Heart left ventricle (tissue), 16 donors: ENCODE measurements around the gene LAMA2. TPM values are rescaled to one million over a fixed set of nuclear protein-coding genes. Genes with fewer than 3 reads are reported as not detected.
A peak's percentile ranks its signal among the peaks of the same experiment; 100 is the strongest.

Experiments
- ATAC-seq, 4 donors: fragments of 200-7000 bp; cut with Tn5 transposase; one replicate each; pipeline ENCODE4 v1.9.1; 2020 to 2022; ENCODE audit warnings: moderate library complexity in 4 of 4, mild to moderate bottlenecking in 3 of 4, moderate number of reproducible peaks in 1 of 4
- DNase-seq, 5 donors: peaks; one replicate each; pipeline ENCODE4 v3.0.0-alpha.2; 2020
- H3K27ac ChIP-seq, 12 donors: fragments of 200-600 bp; sonication (generic) in 4 of 12; one replicate each; pipeline versions ENCODE4 v1.5.0 to v1.8.0; 2016 to 2022; ENCODE audit warnings: mild to moderate bottlenecking in 2 of 12
- H3K27me3 ChIP-seq, 9 donors: fragments of 200-600 bp; sonication (generic) in 2 of 9; one replicate each; pipeline versions ENCODE4 v1.5.1 to v1.8.0; 2016 to 2022; ENCODE audit warnings: mild to moderate bottlenecking in 3 of 9
- H3K36me3 ChIP-seq, 9 donors: fragments of 200-600 bp; sonication (generic) in 2 of 9; one replicate each; pipeline versions ENCODE4 v1.5.0 to v1.8.0; 2018 to 2022; ENCODE audit warnings: mild to moderate bottlenecking in 2 of 9
- H3K4me1 ChIP-seq, 12 donors: fragments of 200-600 bp; sonication (generic) in 4 of 12; one replicate each; pipeline versions ENCODE4 v1.5.0 to v1.8.0; 2016 to 2022; ENCODE audit warnings: mild to moderate bottlenecking in 3 of 12
- H3K4me3 ChIP-seq, 12 donors: fragments of 200-600 bp; sonication (generic) in 4 of 12; one replicate each; pipeline versions ENCODE4 v1.5.0 to v1.8.0; 2017 to 2022; ENCODE audit warnings: mild to moderate bottlenecking in 9 of 12, moderate library complexity in 4 of 12
- H3K9me3 ChIP-seq, 12 donors: fragments of 200-600 bp; sonication (generic) in 4 of 12; one replicate each; pipeline versions ENCODE4 v1.5.0 to v1.8.0; 2016 to 2022; ENCODE audit warnings: mild to moderate bottlenecking in 1 of 12
- CTCF ChIP-seq, 12 donors: fragments of 200-600 bp; sonication (generic) in 4 of 12; IDR thresholded peaks; one replicate each; pipeline versions ENCODE4 v1.5.0 to v1.8.0; 2018 to 2022; ENCODE audit warnings: antibody characterized with exemption in 12 of 12, mild to moderate bottlenecking in 5 of 12
- POLR2A ChIP-seq, 2 donors: fragments of 450-650 bp; IDR thresholded peaks; one replicate each; pipeline ENCODE4 v1.6.1; 2017; ENCODE audit warnings: antibody characterized with exemption in 2 of 2, mild to moderate bottlenecking in 2 of 2, moderate library complexity in 2 of 2
- WGBS, 4 donors: extraction: QIAGEN DNeasy Blood & Tissue Kit in 2 of 4; methylation state at CpG; one replicate each; pipeline versions ENCODE4 v1.1.5 to v1.1.7; 2013 to 2018; 5-methylcytosine and 5-hydroxymethylcytosine counted together
- intact Hi-C, 10 donors: fragments of 100-400 bp; cut with DNase I; formaldehyde crosslinking; loops; one replicate each; pipeline versions ENCODE4 v1.11.1 to v1.14.2; 2022
- polyA plus RNA-seq, 2 donors: library from polyadenylated mRNA; stranded (reverse); fragments of 200-250 nt; gene quantifications; one replicate each; pipeline ENCODE4 v1.2.3, GENCODE V29; 2013
- total RNA-seq, 9 donors: library from RNA; depleted of rRNA in 2 of 9; stranded (reverse); fragments of >200 nt in 2 of 9; fragmentation: NEBNext Ultra II Directional in 3 of 9; extraction: Animal tissue kit (Norgen Biotek cat#: 25700) in 3 of 9; gene quantifications; one replicate each; pipeline versions ENCODE4 v1.1.0 to v1.2.4, GENCODE V29; 2016 to 2023
- donor health status: ischemic (EF 13 %, LVEDD 7.1; RV severe dilation, severe dysfunction).
- donor health status: healthy with polysubstance abuse.
- donor health status: DM: no; HTN: yes; CAD: no.
- donor health status: DM: no; HTN: no; CAD: no.
- donor health status: ischemic (EF 25% LVEDD 6.9; RV normal size, moderate dysfunction).
- donor health status: ischemic (EF 25% LVEDD 5.7; RV mildly dilated, moderate dysfunction).
- donor health status: healthy.
- donor health status: DM: yes; HTN: yes; CAD: no.
- donor health status: ischemic (EF 35%, LVEDD 5.7; RV mildly dilated, moderate dysfunction).
- donor health status: nonischemic (EF 11% LVEDD 7.7; RV severe dilation, severe dysfunction).
- donor health status: DM: yes; HTN: yes; CAD: no.
- donor health status: PGD.
- donor health status: ischemic (EF 29% LVEDD 5.4; RV normal size, mild dysfunction).
- donor health status: nonischemic (EF 23%, LVEDD 6.1; RV moderate dilation, normal function).

Gene LAMA2
- total and polyA plus RNA-seq, 11 donors = 34.8 to 299 (median 206) TPM

DNA sequence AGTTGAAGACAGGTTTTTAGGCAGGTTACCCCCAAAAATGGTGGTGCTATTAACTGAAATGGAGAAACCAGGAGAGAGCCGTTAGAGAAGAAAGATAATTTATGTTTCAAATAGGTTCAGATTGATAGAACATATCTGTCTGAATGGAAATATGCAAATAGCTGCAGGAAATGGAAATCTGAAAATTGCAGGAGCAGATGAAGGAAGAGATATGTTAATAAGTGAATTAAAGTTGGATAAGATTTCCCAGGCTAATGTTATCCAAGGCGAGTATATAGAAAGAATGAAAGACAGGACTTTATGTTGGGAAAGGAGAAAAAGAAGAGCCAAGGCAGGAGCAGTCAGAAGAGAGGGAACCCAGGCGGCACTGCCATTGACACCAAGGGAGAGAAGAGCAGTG, 461.4 kb downstream of the LAMA2 start:
- Histone ChIP-seq H3K4me3 (no peak overlapping the region), H3K36me3 (peaks cover 0 to 62% (median 3%) of the 10 kb centered on the region in 9 donors), H3K4me1 (peaks cover 0 to 38% (median 12%) of the 10 kb centered on the region in 12 donors), H3K27me3 (no peaks in the 10 kb centered on the region), H3K9me3 (no peaks in the 10 kb centered on the region), H3K27ac (peak overlapping the region in 1 of 12 donors; percentile 31)
- ATAC-seq = no peak
- no peak for DNase-seq
- 86 to 92% (median 88%) methylated on average over 3 of the region's 3 CpGs for WGBS, 4 donors
- TF ChIP-seq CTCF (IDR thresholded peaks at IDR 0.05) = no peak
- TF ChIP-seq POLR2A (IDR thresholded peaks at IDR 0.05) = no peak
- intact Hi-C loops = no loop called here

- Histone ChIP-seq H3K4me1 (peaks cover 0 to 40% (median 13%) of the 10 kb centered on the region in 12 donors), H3K9me3 (no peaks in the 10 kb centered on the region), H3K27ac (peak overlapping the region in 9 of 12 donors; percentile 24 to 74 (median 47)), H3K36me3 (peaks cover 0 to 76% (median 9%) of the 10 kb centered on the region in 9 donors), H3K27me3 (no peaks in the 10 kb centered on the region), H3K4me3 (no peak overlapping the region)
- WGBS, 4 donors = 40 to 63% (median 55%) methylated on average over 2 of the region's 2 CpGs
- no peak for DNase-seq
- TF ChIP-seq POLR2A (IDR thresholded peaks at IDR 0.05) (no peak), CTCF (IDR thresholded peaks at IDR 0.05) (no peak)
- ATAC-seq = no peak
- intact Hi-C loops = no loop called here
These were observed 463.0 kb downstream of the LAMA2 start for GRCh38 chr6:129345890-129346289.

GRCh38 chr6:129346964-129347363, 464.0 kb downstream of the LAMA2 start:
- H3K27ac ChIP-seq = peak overlapping the region; percentile 27 to 82 (median 55)
- H3K4me1 ChIP-seq = peaks cover 0 to 40% (median 14%) of the 10 kb centered on the region in 12 donors
- 29 to 51% (median 44%) methylated on average over 2 of the region's 2 CpGs for WGBS, 4 donors
- no peaks in the 10 kb centered on the region for H3K9me3 ChIP-seq
- no peaks in the 10 kb centered on the region for H3K27me3 ChIP-seq
- H3K36me3 ChIP-seq = peaks cover 0 to 77% (median 9%) of the 10 kb centered on the region in 9 donors
- peak in 4 of 5 donors; percentile 33 to 65 (median 38) for DNase-seq
- intact Hi-C loops = no loop called here
- no peak overlapping the region for H3K4me3 ChIP-seq
- no peak for TF ChIP-seq CTCF (IDR thresholded peaks at IDR 0.05)
- TF ChIP-seq POLR2A (IDR thresholded peaks at IDR 0.05) = no peak
- ATAC-seq = peak; percentile 86 to 94 (median 90)

DNA sequence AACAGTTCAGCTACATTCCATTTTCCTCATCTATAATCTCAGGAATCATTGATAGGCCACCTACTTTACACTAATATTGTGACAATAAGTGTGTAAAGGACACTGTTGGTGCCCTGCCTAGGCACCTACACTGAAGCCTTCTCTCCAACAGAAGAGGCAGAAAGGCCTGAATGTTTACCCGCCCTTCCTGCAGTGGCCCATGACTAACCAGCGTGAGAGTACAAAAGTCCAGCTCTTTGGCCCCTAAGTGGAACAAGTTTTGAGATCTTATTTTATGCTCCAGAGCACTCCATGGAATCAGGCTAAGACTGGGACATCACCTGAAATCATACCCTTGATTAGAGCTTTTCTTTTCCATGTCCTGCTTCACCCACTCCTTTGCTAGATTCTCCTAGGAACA, 467.3 kb downstream of the LAMA2 start:
- no peak for TF ChIP-seq CTCF (IDR thresholded peaks at IDR 0.05)
- TF ChIP-seq POLR2A (IDR thresholded peaks at IDR 0.05) = no peak
- WGBS, 4 donors = 86 to 91% (median 88%) methylated on average over 2 of the region's 2 CpGs
- H3K9me3 ChIP-seq = no peaks in the 10 kb centered on the region
- H3K4me1 ChIP-seq = peaks cover 0 to 50% (median 15%) of the 10 kb centered on the region in 12 donors
- no peak for ATAC-seq
- DNase-seq = no peak
- peaks cover 0 to 75% (median 20%) of the 10 kb centered on the region in 9 donors for H3K36me3 ChIP-seq
- H3K27me3 ChIP-seq = no peaks in the 10 kb centered on the region
- H3K4me3 ChIP-seq = no peak overlapping the region
- intact Hi-C loops = no loop called here
- peak overlapping the region in 6 of 12 donors; percentile 2 to 71 (median 29) for H3K27ac ChIP-seq
